Measurements from ENCODE around the gene ADNP2. TPM values are rescaled to one million over a fixed set of nuclear protein-coding genes. Genes with fewer than 3 reads are reported as not detected.

The ADNP2 gene
- total and polyA plus RNA-seq, 2 experiments from 2014 or later = 19.3 to 66.4 TPM

DNA sequence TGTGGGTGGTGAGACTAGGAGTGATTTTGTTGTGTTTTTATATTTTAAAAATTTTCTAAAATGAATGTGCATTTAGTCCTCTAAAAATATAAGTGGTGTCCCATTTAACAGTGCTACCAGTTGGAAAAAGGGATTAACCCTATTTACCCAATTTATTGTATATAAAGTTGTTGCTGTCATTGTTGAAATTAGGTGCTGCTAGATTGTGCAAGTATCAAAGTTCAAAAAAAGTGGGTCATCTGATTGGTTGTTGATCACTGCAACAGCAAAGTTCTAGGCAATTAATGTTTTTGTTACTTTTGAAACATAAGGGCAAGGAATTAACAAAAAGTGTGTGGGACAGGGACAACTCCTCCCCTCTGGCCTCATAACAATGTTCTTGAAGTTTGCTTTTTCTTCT lies 40.6 kb downstream of the ADNP2 start:
- H3K27ac ChIP-seq (ENCODE audit: low read depth) = no peak overlapping the region
- DNase-seq (ENCODE audit: low spot score) (no peak), ATAC-seq (no peak)
- Mint-ChIP-seq H3K27ac (no peak overlapping the region), H3K4me1 (peaks cover 12% of the 10 kb centered on the region; the same call in 1 of the 3 replicates), H3K4me3 (no peak overlapping the region), H3K36me3 (ENCODE audit: low read depth) (peaks cover 4% of the 10 kb centered on the region; the same call in 1 of the 3 replicates), H3K27me3 (ENCODE audit: insufficient read depth, low read depth, poor library complexity) (peaks cover 19% of the 10 kb centered on the region), H3K9me3 (no peaks in the 10 kb centered on the region; the same call in 2 of the 3 replicates)
- peaks cover 17% of the 10 kb centered on the region; the same call in 1 of the 2 replicates for H4K20me1 ChIP-seq (replicated peaks; ENCODE audit: insufficient read depth)
- H2AFZ ChIP-seq = no peak overlapping the region
- no peaks in the 10 kb centered on the region; the same call in 1 of the 2 replicates for H3F3A ChIP-seq (replicated peaks; ENCODE audit: low read depth)
- no peak for TF ChIP-seq EZH2phosphoT487 (IDR thresholded peaks at IDR 0.05; ENCODE audit: unreplicated experiment)
- no peak for TF ChIP-seq EZH2 (IDR thresholded peaks at IDR 0.05; ENCODE audit: low read depth, unreplicated experiment)
- no peak for TF ChIP-seq JUNB (IDR thresholded peaks at IDR 0.05; ENCODE audit: unreplicated experiment)
- no peak for TF ChIP-seq ZNF331 (CRISPR knock-in tag; IDR thresholded peaks at IDR 0.05; ENCODE audit: low read depth)
- no peak for TF ChIP-seq REST (IDR thresholded peaks at IDR 0.05; ENCODE audit: unreplicated experiment)
- TF ChIP-seq POLR2AphosphoS5 (IDR thresholded peaks at IDR 0.05; ENCODE audit: low read depth) = no peak
- TF ChIP-seq STAT1 (IDR thresholded peaks at IDR 0.05; ENCODE audit: unreplicated experiment) = no peak
- TF ChIP-seq, protein P1, sequence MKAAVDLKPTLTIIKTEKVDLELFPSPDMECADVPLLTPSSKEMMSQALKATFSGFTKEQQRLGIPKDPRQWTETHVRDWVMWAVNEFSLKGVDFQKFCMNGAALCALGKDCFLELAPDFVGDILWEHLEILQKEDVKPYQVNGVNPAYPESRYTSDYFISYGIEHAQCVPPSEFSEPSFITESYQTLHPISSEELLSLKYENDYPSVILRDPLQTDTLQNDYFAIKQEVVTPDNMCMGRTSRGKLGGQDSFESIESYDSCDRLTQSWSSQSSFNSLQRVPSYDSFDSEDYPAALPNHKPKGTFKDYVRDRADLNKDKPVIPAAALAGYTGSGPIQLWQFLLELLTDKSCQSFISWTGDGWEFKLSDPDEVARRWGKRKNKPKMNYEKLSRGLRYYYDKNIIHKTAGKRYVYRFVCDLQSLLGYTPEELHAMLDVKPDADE (IDR thresholded peaks at IDR 0.05) = no peak
- TF ChIP-seq ZNF462 (CRISPR knock-in tag; IDR thresholded peaks at IDR 0.05) = no peak
- no peaks in the 10 kb centered on the region for H3K36me3 ChIP-seq (ENCODE audit: insufficient read depth)
- no peak overlapping the region for H3K4me2 ChIP-seq
- H3K9me2 ChIP-seq (ENCODE audit: insufficient read depth) = no peaks in the 10 kb centered on the region
- no peaks in the 10 kb centered on the region for H3K4me1 ChIP-seq (ENCODE audit: insufficient read depth)
- H3K79me2 ChIP-seq (replicated peaks; ENCODE audit: insufficient read depth) = no peaks in the 10 kb centered on the region; the same call in 1 of the 2 replicates
- no peak overlapping the region for H3K4me3 ChIP-seq
- H3K27me3 ChIP-seq (ENCODE audit: insufficient read depth) = no peaks in the 10 kb centered on the region; the same call in 1 of the 2 replicates

Measured in GM23338 (cell line).